ENCODE measurements around the gene CCNQ.

CCNQ gene

GRCh38 chrX:153572601-153573000 is 26.3 kb downstream of the CCNQ start:
- DNase-seq (ENCODE audit: low spot score) = no peak

- DNase-seq (ENCODE audit: low spot score) = no peak
Observed at GRCh38 chrX:153571534-153571908, 27.4 kb downstream of the CCNQ start.

GRCh38 chrX:153569475-153569874 is 29.5 kb downstream of the CCNQ start:
- no peak for DNase-seq (ENCODE audit: low spot score)

- DNase-seq (ENCODE audit: low spot score) = no peak
Observed at GRCh38 chrX:153568451-153569011, 30.4 kb downstream of the CCNQ start.

- DNase-seq (ENCODE audit: low spot score) = no peak
Observed at GRCh38 chrX:153565996-153566580, 32.9 kb downstream of the CCNQ start.

- no peak for DNase-seq (ENCODE audit: low spot score)
Observed at GRCh38 chrX:153564047-153564606, 34.8 kb downstream of the CCNQ start.

GRCh38 chrX:153562546-153562945 is 36.4 kb downstream of the CCNQ start:
- DNase-seq (ENCODE audit: low spot score) = no peak

GRCh38 chrX:153561337-153561736 is 37.6 kb downstream of the CCNQ start:
- DNase-seq (ENCODE audit: low spot score) = no peak

GRCh38 chrX:153560466-153560865 is 38.5 kb downstream of the CCNQ start:
- DNase-seq (ENCODE audit: low spot score) = no peak

- no peak for DNase-seq (ENCODE audit: low spot score)
Observed at GRCh38 chrX:153560000-153560399, 38.9 kb downstream of the CCNQ start.

- no peak for DNase-seq (ENCODE audit: low spot score)
Observed at GRCh38 chrX:153557618-153558355, 41.2 kb downstream of the CCNQ start.

- DNase-seq (ENCODE audit: low spot score) = no peak
Observed at GRCh38 chrX:153556767-153557166, 42.2 kb downstream of the CCNQ start.

- DNase-seq (ENCODE audit: low spot score) = peak; percentile 53
Observed at GRCh38 chrX:153554519-153555167, 44.3 kb downstream of the CCNQ start.

- no peak for DNase-seq (ENCODE audit: low spot score)
Observed at GRCh38 chrX:153551135-153551534, 47.8 kb downstream of the CCNQ start.

- no peak for DNase-seq (ENCODE audit: low spot score)
Observed at GRCh38 chrX:153549807-153550206, 49.1 kb downstream of the CCNQ start.

- no peak for DNase-seq (ENCODE audit: low spot score)
Observed at GRCh38 chrX:153549231-153549630, 49.7 kb downstream of the CCNQ start.

GRCh38 chrX:153547195-153547594 is 51.7 kb downstream of the CCNQ start:
- DNase-seq (ENCODE audit: low spot score) = no peak

- no peak for DNase-seq (ENCODE audit: low spot score)
Observed at GRCh38 chrX:153546386-153546785, 52.6 kb downstream of the CCNQ start.

GRCh38 chrX:153544727-153545126 is 54.2 kb downstream of the CCNQ start:
- no peak for DNase-seq (ENCODE audit: low spot score)

- no peak for DNase-seq (ENCODE audit: low spot score)
Observed at GRCh38 chrX:153539979-153540358, 59.0 kb downstream of the CCNQ start.

- DNase-seq (ENCODE audit: low spot score) = peak; percentile 49
Observed at GRCh38 chrX:153539171-153539978, 59.6 kb downstream of the CCNQ start.

- DNase-seq (ENCODE audit: low spot score) = no peak
Observed at GRCh38 chrX:153538424-153538823, 60.5 kb downstream of the CCNQ start.

All from CD4-positive, alpha-beta T cell treated with Interleukin-2 at 100 ng/mL for 4 hours (primary cell).